HepG2 (cell line): ENCODE measurements around the gene CAND2. TPM values are rescaled to one million over a fixed set of nuclear protein-coding genes. Genes with fewer than 3 reads are reported as not detected.

Experiments
- BCL6 ChIP-seq: IDR thresholded peaks from 2 replicates; pipeline ENCODE4 v1.6.1; 2016; ENCODE audit warnings: missing genetic modification reagents, missing compliant biosample characterization
- HNF4A ChIP-seq: sonication (generic); formaldehyde crosslinking; IDR thresholded peaks from 2 replicates; pipeline ENCODE4 v1.4.0; 2020; ENCODE audit warnings: missing genetic modification reagents
- MLLT10 ChIP-seq: sonication (generic); formaldehyde crosslinking; IDR thresholded peaks from 2 replicates; pipeline ENCODE4 v1.4.0; 2020; ENCODE audit warnings: missing genetic modification reagents
- RNF219 ChIP-seq: sonication (generic); formaldehyde crosslinking; IDR thresholded peaks from 2 replicates; pipeline ENCODE4 v1.5.0; 2020; ENCODE audit warnings: mild to moderate bottlenecking, missing genetic modification reagents
- SNAPC4 ChIP-seq: sonication (generic); formaldehyde crosslinking; IDR thresholded peaks from 2 replicates; pipeline ENCODE4 v1.4.0; 2020; ENCODE audit warnings: mild to moderate bottlenecking, missing genetic modification reagents
- SNAPC5 ChIP-seq: sonication (generic); formaldehyde crosslinking; IDR thresholded peaks from 2 replicates; pipeline ENCODE4 v1.8.1; 2023; ENCODE audit warnings: mild to moderate bottlenecking, missing genetic modification reagents, borderline replicate concordance
- ZBTB20 ChIP-seq: sonication (generic); formaldehyde crosslinking; IDR thresholded peaks from 2 replicates; pipeline ENCODE4 v1.8.1; 2023; ENCODE audit warnings: missing genetic modification reagents, low read depth, mild to moderate bottlenecking, borderline replicate concordance
- ZMAT5 ChIP-seq: sonication (generic); formaldehyde crosslinking; IDR thresholded peaks from 2 replicates; pipeline ENCODE4 v1.5.0; 2020; ENCODE audit warnings: mild to moderate bottlenecking, low read depth, missing genetic modification reagents, borderline replicate concordance
- ZNF33B ChIP-seq: sonication (generic); formaldehyde crosslinking; IDR thresholded peaks from 2 replicates; pipeline ENCODE4 v1.5.1; 2020; ENCODE audit warnings: mild to moderate bottlenecking, missing genetic modification reagents
- ZNF503 ChIP-seq: sonication (generic); formaldehyde crosslinking; IDR thresholded peaks from 2 replicates; pipeline ENCODE4 v1.4.0; 2020; ENCODE audit warnings: missing genetic modification reagents
- ZNF747 ChIP-seq: sonication (generic); formaldehyde crosslinking; IDR thresholded peaks from 2 replicates; pipeline ENCODE4 v1.8.1; 2023; ENCODE audit warnings: missing genetic modification reagents, mild to moderate bottlenecking, borderline replicate concordance
- ZNF780A ChIP-seq: sonication (generic); formaldehyde crosslinking; IDR thresholded peaks from 2 replicates; pipeline ENCODE4 v1.8.0; 2022; ENCODE audit warnings: mild to moderate bottlenecking, missing genetic modification reagents, moderate library complexity
- ZSCAN12 ChIP-seq: sonication (generic); formaldehyde crosslinking; IDR thresholded peaks from 2 replicates; pipeline ENCODE4 v1.9.0; 2021; ENCODE audit warnings: mild to moderate bottlenecking, missing genetic modification reagents
- polyA plus RNA-seq, 8 experiments: library from polyadenylated mRNA; depleted of rRNA in 3 of 8; stranded (reverse) in 7 of 8; unstranded in 1 of 8; fragments of >200 nt; fragmentation: Illumina TruSeq in 4 of 8; extraction: Trizol in 4 of 8; gene quantifications; 2 replicates each; pipeline versions ENCODE4 v1.2.1 to v1.2.3, GENCODE V29; 2011 to 2016; ENCODE audit warnings: low read depth in 4 of 8, missing spikeins in 1 of 8, mixed read lengths in 1 of 8; ENCODE audit not compliant: insufficient read depth in 1 of 8
- total RNA-seq, 5 experiments: library from RNA; depleted of rRNA; stranded (reverse); fragments of >200 nt; fragmentation: Illumina TruSeq; extraction: Trizol; gene quantifications; 2 replicates each; pipeline ENCODE4 v1.2.3, GENCODE V29; 2016; ENCODE audit warnings: low read depth in 1 of 5
- TF ChIP-seq, protein P1 (sequence below), 2 experiments: sonication (generic) in 1 of 2; formaldehyde crosslinking in 1 of 2; IDR thresholded peaks; 2 replicates each; pipeline versions ENCODE4 v1.4.0 to v1.6.1; 2016 to 2020; ENCODE audit warnings: borderline replicate concordance in 1 of 2, low read depth in 1 of 2, mild to moderate bottlenecking in 1 of 2, missing genetic modification reagents in 1 of 2

CAND2 gene
- total and polyA plus RNA-seq, 2 of the 13 experiments (the other 11 are each of a cell fraction or from before 2014, with no cell fraction given), result 0.01 TPM; not detected in 1

DNA sequence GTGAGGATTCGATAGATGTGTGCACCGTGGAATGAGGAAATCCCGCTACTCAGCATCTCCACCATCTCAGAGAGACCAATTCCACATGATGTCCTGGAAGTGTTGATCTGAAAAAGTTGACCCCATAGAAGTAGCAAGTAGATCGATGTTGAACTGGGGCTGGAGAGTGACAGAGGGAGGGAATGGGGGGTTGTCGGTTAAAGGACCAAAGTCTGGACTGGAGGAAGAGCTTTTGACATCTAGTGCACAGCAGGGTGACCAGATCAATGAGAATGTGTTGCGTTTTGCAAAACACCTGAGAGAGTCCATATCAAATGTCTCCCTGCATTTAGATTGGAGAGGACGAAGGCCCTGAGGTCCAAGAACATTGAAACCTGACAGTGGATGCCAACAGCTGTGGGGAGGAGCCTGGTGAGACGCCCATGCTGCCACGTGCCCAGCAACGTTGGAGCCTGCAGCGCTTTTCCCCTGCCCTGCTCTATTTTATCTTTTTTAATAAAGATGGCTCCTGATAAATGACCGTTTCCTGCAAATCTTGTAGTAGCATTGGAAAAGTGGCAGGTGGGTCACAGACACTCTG is 75.0 kb downstream of the CAND2 start (continued):
- TF ChIP-seq ZNF503 (CRISPR knock-in tag) (no peak), ZNF33B (CRISPR knock-in tag) (no peak), ZMAT5 (CRISPR knock-in tag) (no peak), SNAPC4 (CRISPR knock-in tag) (no peak), SNAPC5 (CRISPR knock-in tag) (no peak), ZNF780A (CRISPR knock-in tag) (no peak), BCL6 (no peak), RNF219 (CRISPR knock-in tag) (no peak), ZNF747 (CRISPR knock-in tag) (no peak), ZBTB20 (CRISPR knock-in tag) (no peak), HNF4A (CRISPR knock-in tag) (peak; percentile 32; the same call in 1 of the 2 replicates), MLLT10 (CRISPR knock-in tag) (no peak), ZSCAN12 (CRISPR knock-in tag) (no peak)
- TF ChIP-seq, protein P1, sequence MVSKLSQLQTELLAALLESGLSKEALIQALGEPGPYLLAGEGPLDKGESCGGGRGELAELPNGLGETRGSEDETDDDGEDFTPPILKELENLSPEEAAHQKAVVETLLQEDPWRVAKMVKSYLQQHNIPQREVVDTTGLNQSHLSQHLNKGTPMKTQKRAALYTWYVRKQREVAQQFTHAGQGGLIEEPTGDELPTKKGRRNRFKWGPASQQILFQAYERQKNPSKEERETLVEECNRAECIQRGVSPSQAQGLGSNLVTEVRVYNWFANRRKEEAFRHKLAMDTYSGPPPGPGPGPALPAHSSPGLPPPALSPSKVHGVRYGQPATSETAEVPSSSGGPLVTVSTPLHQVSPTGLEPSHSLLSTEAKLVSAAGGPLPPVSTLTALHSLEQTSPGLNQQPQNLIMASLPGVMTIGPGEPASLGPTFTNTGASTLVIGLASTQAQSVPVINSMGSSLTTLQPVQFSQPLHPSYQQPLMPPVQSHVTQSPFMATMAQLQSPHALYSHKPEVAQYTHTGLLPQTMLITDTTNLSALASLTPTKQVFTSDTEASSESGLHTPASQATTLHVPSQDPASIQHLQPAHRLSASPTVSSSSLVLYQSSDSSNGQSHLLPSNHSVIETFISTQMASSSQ (IDR thresholded peaks at IDR 0.05; ENCODE audit: low read depth), result no peak
- TF ChIP-seq, protein P1 (CRISPR knock-in tag; IDR thresholded peaks at IDR 0.05; ENCODE audit: borderline replicate concordance), result no peak
